Ramos (cell line): ENCODE measurements around the gene CCDC88C.
"Not testable (repeated sequence)": the region's sequence is repeated elsewhere in the genome, so short reads cannot be mapped to it uniquely, and the experiment has no call there.

Source experiments
- in situ Hi-C: fragments of 300-500 bp; cut with MboI; formaldehyde crosslinking; loops from one replicate; pipeline ENCODE4 v1.14.3; 2022; ENCODE audit warnings: low sequenced_read_pairs; ENCODE audit not compliant: unreplicated experiment

CCDC88C gene

GRCh38 chr14:91242635-91243034, 175.0 kb downstream of the CCDC88C start:
- in situ Hi-C loops: no loop called here

GRCh38 chr14:91241863-91242262, 175.8 kb downstream of the CCDC88C start:
- in situ Hi-C loops: no loop called here

- in situ Hi-C loops: no loop called here
Measured at GRCh38 chr14:91238661-91239060, 179.0 kb downstream of the CCDC88C start.

GRCh38 chr14:91238085-91238484, 179.5 kb downstream of the CCDC88C start:
- in situ Hi-C loops: no loop called here

- in situ Hi-C loops: no loop called here
Measured at GRCh38 chr14:91237219-91237618, 180.4 kb downstream of the CCDC88C start.

GRCh38 chr14:91235841-91236240, 181.8 kb downstream of the CCDC88C start:
- in situ Hi-C loops: no loop called here

GRCh38 chr14:91234791-91235114, 182.9 kb downstream of the CCDC88C start:
- in situ Hi-C loops: no loop called here

GRCh38 chr14:91233936-91234790, 183.5 kb downstream of the CCDC88C start:
- in situ Hi-C loops: no loop called here

GRCh38 chr14:91232603-91233002, 185.0 kb downstream of the CCDC88C start:
- in situ Hi-C loops: no loop called here

- in situ Hi-C loops: no loop called here
Measured at GRCh38 chr14:91232052-91232451, 185.6 kb downstream of the CCDC88C start.

GRCh38 chr14:91231446-91231845, 186.2 kb downstream of the CCDC88C start:
- in situ Hi-C loops: no loop called here

GRCh38 chr14:91230397-91231035, 187.1 kb downstream of the CCDC88C start:
- in situ Hi-C loops: no loop called here

GRCh38 chr14:91229743-91230200, 187.8 kb downstream of the CCDC88C start:
- in situ Hi-C loops: no loop called here

GRCh38 chr14:91229005-91229382, 188.6 kb downstream of the CCDC88C start:
- in situ Hi-C loops: no loop called here

- in situ Hi-C loops: no loop called here
Measured at GRCh38 chr14:91228112-91229004, 189.3 kb downstream of the CCDC88C start.

GRCh38 chr14:91227183-91227628, 190.4 kb downstream of the CCDC88C start:
- in situ Hi-C loops: no loop called here

GRCh38 chr14:91226360-91226759, 191.3 kb downstream of the CCDC88C start:
- in situ Hi-C loops: not testable (repeated sequence)

- in situ Hi-C loops: no loop called here
Measured at GRCh38 chr14:91225025-91225424, 192.6 kb downstream of the CCDC88C start.

- in situ Hi-C loops: no loop called here
Measured at GRCh38 chr14:91223028-91223783, 194.4 kb downstream of the CCDC88C start.
